ENCODE results near the gene DTX1.
A peak's percentile ranks its signal among the peaks of the same experiment; 100 is the strongest.

Gene DTX1

DNA sequence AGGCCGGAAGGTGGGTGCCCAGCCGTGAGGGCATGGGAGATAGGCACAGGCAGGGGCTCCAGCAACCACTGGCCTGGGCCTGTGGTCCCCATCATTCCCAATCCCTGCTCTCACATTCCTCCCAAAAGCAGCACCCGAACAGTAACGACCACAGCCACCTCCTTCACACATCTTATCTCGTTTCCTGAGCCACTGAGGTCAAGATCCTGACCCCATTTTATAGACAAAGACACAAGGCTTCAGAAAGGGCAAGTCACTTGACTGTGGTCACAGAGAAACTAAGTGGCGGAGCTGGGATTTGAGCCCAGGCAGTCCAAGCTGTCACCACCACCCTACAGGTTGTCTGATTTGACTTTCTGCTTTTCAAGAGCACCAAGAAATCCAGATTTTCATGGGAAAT, 38.9 kb downstream of the DTX1 start:
- DNase-seq: no peak

DNA sequence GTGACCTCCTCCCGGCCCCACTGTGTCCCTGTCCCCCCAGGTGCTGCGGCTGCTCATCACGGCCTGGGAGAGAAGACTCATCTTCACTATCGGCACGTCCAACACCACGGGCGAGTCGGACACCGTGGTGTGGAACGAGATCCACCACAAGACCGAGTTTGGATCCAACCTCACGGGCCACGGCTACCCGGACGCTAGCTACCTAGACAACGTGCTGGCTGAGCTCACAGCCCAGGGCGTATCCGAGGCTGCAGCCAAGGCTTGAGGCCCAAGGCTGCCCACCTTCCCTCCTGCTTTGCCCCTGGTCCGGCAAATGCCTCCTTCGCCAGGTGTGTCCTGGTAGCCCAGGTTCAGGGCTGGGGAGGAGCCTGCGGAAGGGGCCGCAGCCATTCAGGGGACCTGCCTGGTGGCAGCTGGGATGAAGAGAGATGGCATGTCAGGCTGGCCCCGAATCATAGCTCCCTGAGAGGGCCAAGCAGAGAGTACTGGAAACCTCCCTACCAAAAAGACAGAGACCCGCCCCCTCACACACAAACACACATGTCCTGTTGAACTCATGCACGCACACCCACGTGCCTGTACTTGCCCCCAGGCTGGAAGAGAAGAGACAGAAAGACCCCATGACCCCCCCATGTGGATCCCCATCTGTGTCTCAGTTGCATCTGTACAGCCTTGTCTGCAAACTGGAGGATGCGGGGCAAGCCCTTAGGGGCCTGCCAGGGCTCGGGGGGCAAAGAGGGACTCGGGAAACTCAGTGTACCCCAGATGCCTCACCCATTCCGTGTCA, 40.3 kb downstream of the DTX1 start:
- DNase-seq: no peak

DNA sequence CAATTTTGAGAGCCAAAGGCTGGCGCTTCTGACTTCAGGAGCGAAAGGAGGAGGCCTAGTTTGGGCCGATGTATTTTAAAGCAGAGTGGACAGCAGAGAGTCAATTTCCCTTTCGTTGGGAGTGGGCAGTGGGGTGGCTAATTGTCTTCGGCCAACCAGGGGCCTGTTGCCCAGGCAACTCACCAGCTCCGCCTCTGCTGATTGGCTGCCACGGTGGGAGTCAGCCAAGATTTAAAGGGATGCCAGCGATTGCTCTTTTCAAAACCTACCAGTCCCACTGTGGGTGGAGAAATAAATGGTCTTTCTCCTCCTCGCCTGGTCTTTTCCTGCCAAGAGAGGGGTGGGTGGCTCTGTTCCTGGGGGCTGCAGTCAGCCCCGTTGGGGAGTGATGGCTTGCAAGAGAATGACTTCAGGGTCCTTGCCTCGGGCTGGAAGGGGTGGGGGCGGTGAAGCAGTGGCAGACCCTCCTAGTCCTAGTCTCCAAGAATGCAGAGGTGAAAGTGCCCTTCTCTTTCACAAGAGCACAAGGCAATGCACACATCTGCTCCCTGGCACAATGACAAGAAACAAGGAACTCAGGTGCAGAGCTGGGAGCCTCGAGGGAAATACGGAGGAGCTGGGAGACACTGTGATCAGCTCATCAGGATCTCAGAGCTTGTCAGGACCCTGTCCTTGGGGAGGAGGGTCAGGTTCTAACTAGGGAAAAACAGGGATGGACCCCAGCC, 41.3 kb downstream of the DTX1 start:
- DNase-seq: no peak

DNA sequence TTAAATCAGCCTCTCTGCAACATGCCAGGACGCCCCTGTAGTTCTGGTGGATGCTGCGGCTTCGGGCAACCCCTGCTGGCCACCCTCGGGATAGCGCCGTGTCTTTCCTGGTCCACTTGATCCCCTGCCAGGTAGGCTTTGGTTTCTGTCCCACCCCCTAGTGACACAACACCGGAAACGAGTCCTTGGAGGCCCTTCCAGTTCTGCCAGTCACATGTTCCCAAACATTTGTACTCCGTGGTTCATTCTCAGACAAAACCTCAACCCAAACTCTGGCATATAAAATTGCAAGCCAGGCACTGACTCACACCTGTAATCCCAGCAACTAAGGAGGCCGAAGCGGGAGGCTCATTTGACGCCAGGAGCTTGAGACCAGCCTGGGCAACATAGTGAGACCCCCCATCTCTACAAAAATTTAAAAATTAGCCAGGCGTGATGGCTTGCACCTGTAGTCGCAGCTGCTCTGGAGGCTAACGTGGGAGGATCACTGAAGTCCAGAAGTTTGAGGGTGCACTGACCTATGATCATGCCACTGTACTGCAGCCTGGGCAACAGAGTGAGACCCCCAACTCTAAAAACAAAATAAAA, 42.0 kb downstream of the DTX1 start:
- peak; percentile 59 for DNase-seq

DNA sequence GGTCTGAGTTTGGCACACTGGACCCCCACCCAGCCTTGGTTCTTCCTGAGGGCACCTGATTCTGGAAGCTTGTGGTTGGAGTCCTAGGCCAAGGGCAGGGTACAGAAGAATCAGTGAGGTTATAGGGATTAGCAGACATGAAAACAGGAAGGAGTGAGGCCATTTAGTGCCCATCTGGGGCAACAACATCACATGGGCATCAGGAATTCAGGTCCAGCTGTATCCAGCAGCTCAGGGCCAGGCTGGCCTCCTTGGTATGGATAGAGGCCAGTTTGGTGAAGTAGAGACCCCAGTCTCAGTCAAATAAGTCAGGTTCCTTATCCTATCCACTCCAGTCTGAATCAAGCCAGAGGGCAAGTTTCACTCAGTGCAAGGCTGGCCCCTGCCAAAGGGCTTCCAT, 42.8 kb downstream of the DTX1 start:
- no peak for DNase-seq

DNA sequence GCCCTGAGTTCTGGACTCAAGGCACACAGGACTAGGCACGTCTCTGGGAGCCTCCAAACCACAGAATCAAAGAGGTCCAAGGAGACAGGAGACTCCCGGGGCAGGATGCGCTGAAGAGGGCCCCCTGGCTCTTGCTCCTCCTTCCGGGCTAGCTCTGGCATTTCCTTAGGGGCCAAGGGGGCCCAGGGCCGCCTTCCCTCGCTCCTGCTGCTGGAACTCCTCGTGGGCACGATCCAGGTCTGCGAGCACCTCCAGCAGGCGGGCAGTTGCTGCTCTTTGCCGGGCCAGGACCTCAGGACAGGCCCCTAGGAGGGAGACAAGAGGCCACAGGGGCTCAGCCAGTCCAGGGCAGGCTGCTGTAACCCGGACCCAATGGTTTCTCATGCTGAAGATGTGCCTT, 43.2 kb downstream of the DTX1 start:
- DNase-seq: no peak

DNA sequence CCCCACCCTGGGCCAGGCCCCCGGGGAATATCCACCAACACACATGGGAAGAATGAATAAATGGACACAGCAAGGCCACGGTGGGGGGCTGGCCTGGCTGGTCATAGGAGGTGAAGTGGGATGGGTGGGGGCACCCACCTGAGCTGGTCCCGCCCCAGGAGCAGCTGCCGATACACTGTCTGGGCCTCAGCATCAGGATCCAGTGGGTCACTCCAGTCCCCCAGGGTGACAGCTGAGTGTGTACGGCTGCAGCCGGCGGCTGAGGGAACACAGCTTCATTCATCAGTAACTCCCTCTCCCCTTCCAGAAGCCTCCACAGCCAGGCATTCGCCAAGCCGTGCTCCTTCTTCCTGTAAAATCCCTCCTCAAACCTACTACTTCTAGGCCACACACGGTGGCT, 45.2 kb downstream of the DTX1 start:
- DNase-seq: no peak

DNA sequence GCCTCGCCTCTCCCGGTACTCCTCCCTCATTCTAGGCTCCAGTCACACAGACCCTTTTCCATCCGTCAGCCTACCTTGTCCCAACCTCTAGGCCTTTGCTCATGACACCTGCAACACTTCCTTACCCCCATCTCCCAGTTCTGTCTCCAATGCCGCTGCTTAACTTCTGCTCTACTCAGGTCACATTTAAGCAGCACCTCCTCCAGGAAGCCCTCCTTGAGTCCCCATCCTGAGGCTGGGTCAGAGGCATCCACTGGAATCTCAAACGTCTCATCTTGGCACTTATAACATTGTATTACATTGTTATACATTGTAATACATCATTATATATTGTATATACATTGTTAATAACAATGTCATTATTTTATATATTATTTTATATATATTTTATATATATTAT, 46.3 kb downstream of the DTX1 start:
- no peak for DNase-seq

DNA sequence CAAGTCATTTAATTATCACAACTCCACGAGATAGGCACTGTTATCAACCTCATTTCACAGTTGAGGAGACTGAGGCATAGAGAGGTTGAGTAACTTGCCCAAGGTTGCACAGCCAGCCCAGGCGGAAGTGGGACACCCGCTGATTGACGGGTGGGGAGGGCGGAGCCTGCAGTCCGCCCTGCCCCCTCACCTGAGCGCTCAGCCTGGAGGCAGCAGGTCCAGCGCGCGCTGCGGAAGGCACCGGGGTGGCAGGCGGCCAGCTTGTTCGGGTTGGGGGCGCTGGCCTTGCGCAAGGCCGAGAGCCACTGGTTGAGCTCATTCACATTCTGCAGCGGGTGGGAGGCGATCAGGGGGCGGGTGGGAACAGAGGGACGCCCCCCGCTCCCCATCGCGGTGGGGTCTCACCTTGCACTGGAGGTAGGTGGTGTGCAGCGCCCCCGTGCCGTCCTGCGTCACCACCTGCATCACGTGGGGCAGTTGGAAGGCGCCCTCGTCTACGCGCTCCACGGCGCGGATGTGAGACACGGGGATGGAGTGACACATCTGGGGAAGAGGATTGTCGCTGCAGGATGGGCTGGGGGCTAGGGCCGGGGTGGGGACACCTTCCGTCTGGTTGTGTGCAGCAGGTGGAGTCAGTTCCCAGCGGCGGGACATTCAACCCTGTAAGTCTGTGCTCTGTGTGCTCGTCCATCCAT, 47.4 kb downstream of the DTX1 start:
- DNase-seq: peak; percentile 52

DNA sequence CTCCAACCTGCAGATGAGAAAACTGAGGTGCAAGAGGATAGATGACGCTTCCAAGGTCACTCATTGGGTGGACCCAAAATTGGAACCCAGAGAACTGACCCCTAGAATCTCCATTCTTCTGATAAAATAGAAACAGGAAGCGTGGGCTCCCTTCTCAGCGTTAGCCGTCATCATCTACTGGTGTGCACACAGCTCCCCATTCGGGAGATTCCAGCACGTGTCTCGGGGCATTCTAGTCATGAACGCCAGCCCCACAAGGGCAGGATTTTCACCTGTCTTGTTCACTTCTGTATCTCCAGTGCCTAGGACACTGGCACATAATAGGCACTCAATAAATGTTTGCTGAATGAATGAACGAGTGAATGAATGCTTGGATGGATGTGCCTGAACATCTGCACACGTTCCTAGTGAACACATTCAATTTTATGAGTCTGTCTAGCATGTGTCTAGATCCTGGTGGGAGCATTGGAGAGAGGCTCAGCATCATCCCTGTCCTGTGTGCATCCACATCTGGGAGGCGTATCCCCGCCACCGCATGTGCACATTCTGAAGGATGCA, 48.5 kb downstream of the DTX1 start:
- no peak for DNase-seq

DNA sequence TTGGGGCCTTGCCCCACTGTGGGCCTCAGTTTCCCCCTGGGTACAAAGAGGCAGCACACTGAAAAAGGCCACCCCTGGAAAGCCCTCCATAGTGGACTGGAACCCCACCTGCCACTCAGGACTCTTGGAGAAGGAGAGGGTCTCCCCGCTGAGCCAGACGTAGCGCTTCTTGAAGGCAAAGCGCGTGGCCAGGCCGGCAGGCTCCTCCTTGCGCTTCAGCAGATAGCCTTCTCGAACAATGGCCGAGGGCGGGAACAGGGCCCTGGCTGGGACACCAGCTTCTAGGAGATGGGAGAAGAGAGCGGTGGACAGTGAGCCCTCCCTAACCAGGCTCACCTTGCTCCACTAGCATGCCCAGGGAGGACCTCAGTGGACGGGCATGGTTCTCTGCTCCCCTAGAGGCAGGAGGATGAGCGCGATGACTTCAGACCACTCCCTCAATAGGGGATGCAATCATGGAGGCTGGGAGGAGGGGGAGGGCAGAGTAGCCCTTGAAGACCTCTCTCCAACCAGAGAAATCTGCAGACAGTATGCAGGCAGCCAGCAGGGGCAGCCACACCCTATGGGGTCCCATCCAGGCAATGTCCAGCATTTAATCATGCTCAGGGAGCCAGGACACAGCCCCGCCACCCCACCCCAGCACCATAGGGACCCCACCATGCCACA, 49.2 kb downstream of the DTX1 start:
- no peak for DNase-seq

DNA sequence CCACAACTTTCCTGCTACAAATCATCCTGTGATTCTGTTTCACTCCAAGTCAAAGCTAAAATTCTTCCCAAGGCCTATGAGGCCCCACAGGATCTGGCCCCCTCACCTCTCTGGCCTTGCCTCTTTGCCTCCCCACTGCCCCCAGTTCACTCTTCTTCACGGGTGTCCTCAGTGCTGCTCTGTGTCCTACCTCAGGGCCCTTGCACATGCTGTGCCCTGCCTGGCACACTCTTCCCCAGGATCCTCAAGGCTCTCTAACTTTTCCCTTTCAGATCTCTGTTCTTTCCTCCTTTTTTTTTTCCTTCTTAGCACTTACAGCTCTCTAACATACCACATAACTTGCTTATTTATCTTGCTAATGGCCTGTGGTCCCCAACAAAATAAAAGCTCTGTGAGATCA, 49.8 kb downstream of the DTX1 start:
- no peak for DNase-seq

DNA sequence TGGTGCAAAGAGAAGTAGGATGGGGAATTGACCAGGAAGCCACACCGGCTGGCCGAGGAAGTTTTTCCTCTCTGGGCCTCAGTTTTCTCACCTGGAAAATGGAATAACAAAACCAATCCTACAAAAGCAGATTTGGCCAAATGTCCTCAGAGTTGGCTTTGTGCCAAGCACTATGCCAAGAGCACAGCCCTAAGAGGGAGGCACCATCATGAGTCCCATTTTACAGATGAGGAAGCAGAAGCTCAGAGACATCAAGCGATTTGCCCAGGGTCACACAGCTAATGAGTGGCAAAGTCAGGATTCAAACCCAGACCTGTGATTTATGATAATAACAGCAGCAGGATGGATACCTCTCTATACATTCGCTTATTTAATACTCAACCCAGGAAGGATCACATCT, 51.8 kb downstream of the DTX1 start:
- no peak for DNase-seq

DNA sequence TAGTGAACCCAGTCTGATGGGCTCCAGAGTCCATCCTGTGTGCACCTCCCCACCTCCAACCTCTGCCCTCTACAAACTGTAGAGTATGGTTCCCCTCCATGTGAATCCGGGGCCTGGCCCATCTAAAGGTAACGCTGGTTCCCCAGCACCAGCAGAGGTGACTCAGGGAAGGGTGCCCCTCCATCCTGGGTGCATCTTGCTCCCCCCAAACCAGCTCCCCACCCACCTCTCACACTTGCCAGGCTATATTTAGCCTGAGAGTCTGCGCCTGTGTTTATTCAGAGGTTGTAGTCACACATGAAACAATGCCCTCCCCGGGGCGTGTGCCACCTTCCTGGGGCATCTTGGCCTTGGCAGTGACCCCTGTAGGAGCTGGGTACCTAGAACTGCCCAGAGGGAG, 52.8 kb downstream of the DTX1 start:
- no peak for DNase-seq

DNA sequence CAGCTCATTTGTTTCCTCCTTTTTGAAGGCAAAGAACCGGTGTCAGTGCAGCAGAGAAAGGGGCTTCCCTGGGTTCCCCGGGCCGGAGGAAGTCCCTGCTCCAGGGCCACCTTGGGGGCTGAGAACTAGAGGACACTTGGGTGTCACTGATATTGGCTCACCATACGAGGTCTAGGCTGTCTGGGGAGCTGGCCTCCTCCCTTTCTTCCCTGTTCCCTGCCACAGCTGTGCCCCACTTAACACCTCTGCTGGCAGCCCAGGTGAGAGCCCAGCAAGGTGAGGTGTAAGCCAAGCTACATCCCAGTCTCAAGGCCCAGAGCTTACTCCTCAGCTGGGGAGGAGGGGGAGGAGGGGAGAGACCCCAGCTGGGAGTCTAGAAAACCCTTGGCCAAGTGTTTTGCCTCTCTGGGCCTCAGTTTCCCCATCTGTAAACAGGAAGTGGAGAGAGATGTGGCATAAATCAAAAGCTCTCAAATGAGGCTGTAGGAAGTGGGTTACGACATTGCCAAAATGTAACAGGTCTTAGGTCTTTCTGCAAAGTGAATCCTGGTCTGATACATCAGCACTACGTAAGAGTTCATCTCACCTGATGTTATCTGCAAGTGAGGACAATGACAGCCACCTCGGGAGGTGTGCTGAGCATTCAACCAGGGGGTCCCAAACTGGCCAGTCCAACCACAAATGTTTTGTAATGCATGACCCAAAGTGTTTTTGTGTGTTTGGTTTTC, 53.5 kb downstream of the DTX1 start:
- no peak for DNase-seq

DNA sequence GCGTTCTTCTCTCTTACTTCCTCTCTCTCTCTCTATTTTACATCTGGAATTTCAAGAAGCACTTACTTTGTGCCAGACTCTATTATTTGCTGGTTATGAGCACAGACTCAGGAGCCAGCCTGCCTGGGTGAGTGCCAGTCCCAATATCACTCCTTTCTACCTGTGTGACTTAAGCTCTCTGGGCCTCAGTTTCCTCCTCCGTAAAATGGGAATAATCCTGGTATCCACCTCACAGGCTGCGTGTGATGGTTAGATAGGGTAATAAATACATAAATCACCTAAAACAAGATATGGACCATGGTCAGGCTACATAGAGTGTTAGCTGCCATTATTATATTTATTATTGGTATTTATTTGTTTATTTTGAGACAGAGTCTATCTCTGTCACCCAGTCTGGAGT, 54.7 kb downstream of the DTX1 start:
- DNase-seq: no peak

DNA sequence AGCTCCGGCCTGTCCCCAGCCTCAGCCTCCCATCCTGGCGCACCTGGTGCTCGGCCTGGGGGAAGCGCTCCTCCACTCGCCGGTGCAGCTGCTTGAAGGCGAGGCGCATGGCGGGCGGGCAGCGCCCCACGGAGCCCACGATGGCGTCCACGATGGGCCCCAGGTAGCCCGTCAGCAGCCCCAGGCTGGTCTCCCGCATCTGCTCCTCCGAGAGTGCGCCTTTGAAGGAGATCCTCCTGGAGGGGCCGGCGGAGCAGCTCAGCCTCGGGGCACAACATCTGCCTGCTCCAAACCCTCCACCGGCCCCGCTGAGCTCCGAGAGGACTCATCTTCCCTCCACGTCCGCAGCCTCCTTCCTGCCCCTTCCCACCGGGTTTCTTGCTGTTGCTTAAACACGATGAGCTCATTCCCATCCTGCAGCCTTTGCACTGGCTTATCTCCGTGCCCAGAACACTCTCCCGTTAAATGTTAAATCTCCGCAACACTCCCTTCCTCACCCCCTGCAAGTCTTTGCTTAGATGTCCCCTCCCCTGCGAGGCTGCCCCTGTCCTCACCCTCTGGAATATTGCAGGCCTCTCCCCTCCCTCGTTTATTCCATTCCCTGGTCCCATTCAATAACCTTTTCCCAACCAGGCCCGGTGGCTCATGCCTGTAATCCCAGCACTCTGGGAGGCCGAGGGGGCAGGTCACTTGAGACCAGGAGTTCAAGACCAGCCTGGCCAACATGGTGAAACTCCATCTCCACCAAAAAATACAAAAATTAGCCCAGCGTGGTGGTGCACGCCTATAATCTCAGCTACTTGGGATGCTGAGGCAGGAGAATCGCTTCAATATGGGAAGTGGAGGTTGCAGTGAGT, 55.7 kb downstream of the DTX1 start:
- DNase-seq: no peak

DNA sequence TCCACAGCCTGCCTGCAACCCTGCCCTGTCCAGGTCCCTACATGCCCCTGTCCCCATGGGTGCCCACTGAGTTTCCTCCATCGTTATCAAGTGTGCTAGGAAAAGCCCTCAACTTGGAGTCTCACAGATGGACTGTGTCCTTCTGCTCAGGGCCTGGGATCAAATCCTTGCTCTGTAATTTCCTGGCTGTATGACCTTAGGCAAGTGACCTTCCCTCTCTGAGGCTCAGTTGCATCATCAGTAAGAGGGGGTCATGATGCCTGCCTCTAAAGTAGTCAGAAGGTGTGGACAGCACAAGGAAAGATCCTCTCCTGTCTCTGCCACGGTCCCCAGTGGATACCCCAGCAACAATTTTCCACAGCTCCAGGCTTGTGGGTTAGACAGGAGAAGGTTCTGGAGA, 56.9 kb downstream of the DTX1 start:
- no peak for DNase-seq

DNA sequence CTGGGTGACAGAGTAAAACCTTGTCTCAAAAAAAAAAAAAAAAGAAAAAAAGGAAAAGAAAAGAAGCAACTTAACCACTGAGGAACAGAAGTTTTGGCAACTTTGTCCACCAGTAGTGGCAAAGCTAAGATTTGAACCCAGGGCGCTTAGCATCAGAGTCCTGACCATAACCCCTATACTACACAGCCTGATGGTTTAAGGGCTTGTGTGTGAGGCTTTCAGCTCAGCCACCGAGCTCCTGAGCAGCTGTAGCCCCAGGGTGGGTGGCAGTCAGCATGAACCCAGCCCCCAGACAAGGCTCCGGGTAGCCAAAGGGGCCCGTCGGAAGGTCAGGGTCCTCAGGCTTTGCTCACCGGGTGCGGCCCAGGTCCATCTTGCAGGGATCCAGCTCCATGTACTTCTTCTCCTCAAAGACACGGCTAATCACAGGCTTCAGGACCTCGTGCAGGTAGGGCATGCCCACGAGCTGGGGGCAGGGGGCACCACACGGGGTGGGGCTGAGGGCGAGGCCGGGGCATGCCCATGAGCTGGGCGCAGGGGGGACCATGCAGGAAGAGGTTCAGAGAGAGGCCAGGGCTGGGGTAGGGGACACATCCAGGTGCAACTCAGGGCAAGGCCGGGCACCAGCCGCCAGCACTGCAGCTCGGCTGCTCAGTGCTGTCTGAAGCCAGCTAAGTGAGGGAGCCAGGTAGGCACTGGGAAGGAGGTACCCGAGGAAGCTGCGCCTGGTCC, 58.1 kb downstream of the DTX1 start:
- DNase-seq: no peak

DNA sequence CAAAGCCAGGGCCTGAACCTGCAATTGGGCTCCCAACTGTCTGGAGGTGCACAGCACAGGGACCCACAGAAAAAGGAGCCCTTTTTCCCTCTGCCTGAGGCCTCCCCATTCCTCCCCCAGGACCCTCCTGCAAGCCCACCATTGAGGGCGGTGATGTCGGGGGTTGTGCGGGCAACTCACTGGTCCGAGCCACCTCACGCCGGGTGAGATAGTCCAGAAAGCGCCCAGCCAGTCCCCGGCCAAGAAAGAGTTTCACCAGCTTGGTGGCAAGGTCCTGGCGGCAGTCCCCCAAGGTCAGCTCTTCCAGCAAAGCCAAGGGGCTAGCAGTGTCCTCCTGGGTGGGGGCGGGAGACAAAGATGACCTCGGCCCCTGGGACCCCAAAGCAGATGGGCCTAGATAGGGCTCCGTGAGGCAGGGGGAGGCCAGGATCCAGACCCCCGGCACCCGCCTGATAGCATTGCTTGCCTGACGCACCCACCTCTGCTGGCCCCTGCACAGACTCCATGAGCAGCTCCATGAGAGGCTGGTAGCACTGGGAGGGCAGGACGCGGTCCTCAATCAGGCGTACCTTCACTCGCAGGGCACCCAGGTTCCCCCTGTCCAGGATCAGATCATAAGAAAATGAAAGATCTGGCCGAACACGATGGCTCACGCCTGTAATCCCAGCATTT, 59.1 kb downstream of the DTX1 start:
- no peak for DNase-seq
